Nephron progenitor cell (in vitro differentiated cells): ENCODE results near the gene KCNA10.
A peak's percentile ranks its signal among the peaks of the same experiment; 100 is the strongest.

Source experiments
- DNase-seq: peaks from one replicate; pipeline ENCODE4 v3.0.0; 2021
- H3K27ac Mint-ChIP-seq: 2 replicates; pipeline ENCODE4 v1.8.0; 2021; ENCODE audit warnings: mild to moderate bottlenecking, moderate library complexity, mixed read lengths
- H3K27me3 Mint-ChIP-seq: 2 replicates; pipeline ENCODE4 v1.8.0; 2021; ENCODE audit warnings: mild to moderate bottlenecking, low read depth, mixed read lengths; ENCODE audit not compliant: poor library complexity
- H3K36me3 Mint-ChIP-seq: 2 replicates; pipeline ENCODE4 v1.8.0; 2021; ENCODE audit warnings: low read depth, mixed read lengths
- H3K4me1 Mint-ChIP-seq: 2 replicates; pipeline ENCODE4 v1.8.0; 2021; ENCODE audit warnings: mixed read lengths
- H3K4me3 Mint-ChIP-seq: 2 replicates; pipeline ENCODE4 v1.8.0; 2021; ENCODE audit warnings: mild to moderate bottlenecking, moderate library complexity, mixed read lengths
- H3K9me3 Mint-ChIP-seq: 2 replicates; pipeline ENCODE4 v1.8.0; 2021; ENCODE audit warnings: mild to moderate bottlenecking, moderate library complexity, mixed read lengths
- CTCF ChIP-seq: fragments of 200-600 bp; sonication (generic); IDR thresholded peaks from 2 replicates; pipeline ENCODE4 v1.5.0; 2021; ENCODE audit warnings: antibody characterized with exemption

The KCNA10 gene

GRCh38 chr1:110542725-110543124 lies 23.8 kb upstream of the KCNA10 start:
- Mint-ChIP-seq H3K4me3 (no peak overlapping the region), H3K27me3 (peaks cover 32% of the 10 kb centered on the region), H3K36me3 (no peaks in the 10 kb centered on the region), H3K4me1 (no peaks in the 10 kb centered on the region), H3K27ac (no peak overlapping the region), H3K9me3 (no peaks in the 10 kb centered on the region)
- TF ChIP-seq CTCF, result no peak
- peak; percentile 59 for DNase-seq

- Mint-ChIP-seq H3K4me3 (no peak overlapping the region), H3K9me3 (no peaks in the 10 kb centered on the region)
Observed at GRCh38 chr1:110541906-110542395, 23.0 kb upstream of the KCNA10 start.

GRCh38 chr1:110540891-110541685 lies 22.1 kb upstream of the KCNA10 start:
- Mint-ChIP-seq H3K36me3 (no peaks in the 10 kb centered on the region), H3K4me1 (no peaks in the 10 kb centered on the region), H3K27me3 (peaks cover 36% of the 10 kb centered on the region), H3K27ac (no peak overlapping the region), H3K4me3 (no peak overlapping the region), H3K9me3 (no peaks in the 10 kb centered on the region)
- no peak for TF ChIP-seq CTCF
- no peak for DNase-seq

More at GRCh38 chr1:110541906-110542395, 23.0 kb upstream of the KCNA10 start:
- DNase-seq, result no peak
- no peak for TF ChIP-seq CTCF
- no peaks in the 10 kb centered on the region for H3K36me3 Mint-ChIP-seq
- H3K4me1 Mint-ChIP-seq, result no peaks in the 10 kb centered on the region
- H3K27ac Mint-ChIP-seq, result no peak overlapping the region
- H3K27me3 Mint-ChIP-seq, result peaks cover 36% of the 10 kb centered on the region

GRCh38 chr1:110538921-110539320 lies 19.9 kb upstream of the KCNA10 start:
- H3K9me3 Mint-ChIP-seq, result no peaks in the 10 kb centered on the region
- no peak for TF ChIP-seq CTCF
- H3K36me3 Mint-ChIP-seq, result no peaks in the 10 kb centered on the region
- H3K27me3 Mint-ChIP-seq, result peaks cover 36% of the 10 kb centered on the region
- H3K4me1 Mint-ChIP-seq, result no peaks in the 10 kb centered on the region
- no peak for DNase-seq
- no peak overlapping the region for H3K27ac Mint-ChIP-seq
- no peak overlapping the region for H3K4me3 Mint-ChIP-seq

GRCh38 chr1:110538075-110538474 lies 19.1 kb upstream of the KCNA10 start:
- no peak overlapping the region for H3K27ac Mint-ChIP-seq
- H3K4me1 Mint-ChIP-seq, result no peaks in the 10 kb centered on the region
- H3K4me3 Mint-ChIP-seq, result no peak overlapping the region
- H3K36me3 Mint-ChIP-seq, result no peaks in the 10 kb centered on the region
- peaks cover 42% of the 10 kb centered on the region for H3K27me3 Mint-ChIP-seq
- no peaks in the 10 kb centered on the region for H3K9me3 Mint-ChIP-seq
- no peak for DNase-seq
- no peak for TF ChIP-seq CTCF

- H3K27ac Mint-ChIP-seq, result no peak overlapping the region
- H3K4me3 Mint-ChIP-seq, result no peak overlapping the region
- H3K36me3 Mint-ChIP-seq, result no peaks in the 10 kb centered on the region
- H3K9me3 Mint-ChIP-seq, result no peaks in the 10 kb centered on the region
- no peak for TF ChIP-seq CTCF
- no peaks in the 10 kb centered on the region for H3K4me1 Mint-ChIP-seq
- H3K27me3 Mint-ChIP-seq, result peaks cover 47% of the 10 kb centered on the region
- DNase-seq, result no peak
Observed at GRCh38 chr1:110535985-110536384, 17.0 kb upstream of the KCNA10 start.
